A375 (cell line): ENCODE results near the gene TGIF1. TPM values are rescaled to one million over a fixed set of nuclear protein-coding genes. Genes with fewer than 3 reads are reported as not detected.

Experiments
- total RNA-seq: library from RNA; depleted of rRNA; stranded (reverse); fragments of >200 nt; shearing (Covaris generic); gene quantifications from 2 replicates; pipeline ENCODE4 v1.2.3, GENCODE V29; 2014; rRNA removed

TGIF1 gene
- total RNA-seq, result 60.6 and 67.9 TPM in 2 replicates

GRCh38 chr18:3450012-3450798 lies at the start of gene TGIF1:
TGIF1 (plus strand) TSS chr18:3450172; CDS start chr18:3450490, 318 bp downstream.

Other genes with a start within 250 kb of the TGIF1 start
- 0.08 and 0.41 TPM in 2 replicates for gene MYOM1, start 230.2 kb upstream of the TGIF1 start, total RNA-seq
- gene MYL12A, start 202.4 kb upstream of the TGIF1 start, total RNA-seq, result 230 and 256 TPM in 2 replicates
- 182 and 206 TPM in 2 replicates for gene MYL12B, start 188.0 kb upstream of the TGIF1 start, total RNA-seq